Activated T-cell treated with anti-CD3 and anti-CD28 coated beads, Interleukin-2, amount 50 U/mL, for 4 hours (primary cell): ENCODE results near the gene SDCCAG8. TPM values are rescaled to one million over a fixed set of nuclear protein-coding genes. Genes with fewer than 3 reads are reported as not detected.

Experiments
- ATAC-seq, 2 donors: fragments of 200-7000 bp; cut with Tn5 transposase; one replicate each; pipeline ENCODE4 v1.10.0; 2021
- DNase-seq: peaks from one replicate; pipeline ENCODE4 v3.0.0-alpha.2; 2020
- H3K27me3 Mint-ChIP-seq: one replicate; pipeline ENCODE4 v1.8.0; 2021; ENCODE audit warnings: low read depth, mixed read lengths
- H3K36me3 Mint-ChIP-seq: one replicate; pipeline ENCODE4 v1.8.0; 2022; ENCODE audit warnings: mixed read lengths; ENCODE audit not compliant: insufficient read depth
- H3K4me1 Mint-ChIP-seq: one replicate; pipeline ENCODE4 v1.8.0; 2021; ENCODE audit warnings: low read depth, mixed read lengths
- H3K4me3 Mint-ChIP-seq: one replicate; pipeline ENCODE4 v1.8.0; 2021; ENCODE audit warnings: mild to moderate bottlenecking, moderate library complexity, mixed read lengths
- H3K9me3 Mint-ChIP-seq: one replicate; pipeline ENCODE4 v1.8.0; 2021; ENCODE audit warnings: mixed read lengths
- total RNA-seq, 3 donors: library from RNA; stranded (reverse); gene quantifications; one replicate each; pipeline ENCODE4 v1.2.1, GENCODE V29; 2021

Gene SDCCAG8
- total RNA-seq, 3 donors from 2014 or later, result 8.2 to 14.4 (median 11.6) TPM

GRCh38 chr1:243542739-243543415 lies 287.0 kb downstream of the SDCCAG8 start:
- H3K4me3 Mint-ChIP-seq, result no peak overlapping the region
- H3K4me1 Mint-ChIP-seq, result no peaks in the 10 kb centered on the region
- DNase-seq (no peak), ATAC-seq (no peak)
- peaks cover 31% of the 10 kb centered on the region for H3K36me3 Mint-ChIP-seq
- H3K27me3 Mint-ChIP-seq, result no peaks in the 10 kb centered on the region
- H3K9me3 Mint-ChIP-seq, result no peaks in the 10 kb centered on the region

GRCh38 chr1:243543501-243543900 lies 287.7 kb downstream of the SDCCAG8 start:
- peaks cover 29% of the 10 kb centered on the region for H3K36me3 Mint-ChIP-seq
- DNase-seq (no peak), ATAC-seq (no peak)

GRCh38 chr1:243546457-243546856 lies 290.6 kb downstream of the SDCCAG8 start:
- H3K9me3 Mint-ChIP-seq, result no peaks in the 10 kb centered on the region
- H3K36me3 Mint-ChIP-seq, result peaks cover 32% of the 10 kb centered on the region
- H3K27me3 Mint-ChIP-seq, result no peaks in the 10 kb centered on the region
- H3K4me1 Mint-ChIP-seq, result no peaks in the 10 kb centered on the region
- no peak overlapping the region for H3K4me3 Mint-ChIP-seq
- ATAC-seq (no peak), DNase-seq (no peak)

More at GRCh38 chr1:243543501-243543900, 287.7 kb downstream of the SDCCAG8 start:
- Mint-ChIP-seq H3K4me1 (no peaks in the 10 kb centered on the region), H3K9me3 (no peaks in the 10 kb centered on the region), H3K27me3 (no peaks in the 10 kb centered on the region), H3K4me3 (no peak overlapping the region)

DNA sequence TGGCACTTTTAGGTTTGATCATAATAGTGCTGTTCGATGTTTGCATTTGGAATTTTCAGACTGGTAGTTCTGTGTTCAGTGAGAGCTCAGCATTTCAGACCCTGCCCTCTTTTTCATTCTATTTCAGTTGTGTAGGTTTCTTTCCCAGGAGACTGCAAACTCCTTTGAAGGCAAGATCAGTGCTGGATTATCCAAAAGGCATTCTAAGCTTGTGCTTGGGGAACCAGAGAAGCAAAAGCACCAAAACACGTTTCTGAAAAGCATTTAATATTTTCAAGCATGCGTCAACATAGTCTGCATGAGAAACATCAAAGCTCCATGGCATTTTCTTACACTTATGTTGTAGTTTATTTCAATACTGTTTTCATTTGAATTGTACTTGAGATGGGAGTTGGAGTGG lies 292.1 kb downstream of the SDCCAG8 start:
- Mint-ChIP-seq H3K36me3 (peaks cover 32% of the 10 kb centered on the region), H3K4me1 (no peaks in the 10 kb centered on the region), H3K27me3 (no peaks in the 10 kb centered on the region), H3K9me3 (no peaks in the 10 kb centered on the region), H3K4me3 (no peak overlapping the region)
- ATAC-seq, result no peak
- no peak for DNase-seq

GRCh38 chr1:243548516-243548915 lies 292.7 kb downstream of the SDCCAG8 start:
- Mint-ChIP-seq H3K4me3 (no peak overlapping the region), H3K4me1 (no peaks in the 10 kb centered on the region), H3K9me3 (no peaks in the 10 kb centered on the region), H3K36me3 (peaks cover 29% of the 10 kb centered on the region), H3K27me3 (no peaks in the 10 kb centered on the region)
- no peak for ATAC-seq
- no peak for DNase-seq

- ATAC-seq, result no peak
- Mint-ChIP-seq H3K4me3 (no peak overlapping the region), H3K36me3 (peaks cover 24% of the 10 kb centered on the region), H3K4me1 (no peaks in the 10 kb centered on the region), H3K27me3 (no peaks in the 10 kb centered on the region), H3K9me3 (no peaks in the 10 kb centered on the region)
- DNase-seq, result no peak
These were observed 293.3 kb downstream of the SDCCAG8 start for GRCh38 chr1:243549108-243549507.

Other genes starting within 250 kb of the SDCCAG8 start
- 10 to 100 TPM; 48.7 to 56.9 (median 54.9) TPM for gene CEP170, start 760 bp upstream of the SDCCAG8 start, total RNA-seq